Keratinocyte (primary cell): ENCODE results near the gene OR2AK2. TPM values are rescaled to one million over a fixed set of nuclear protein-coding genes. Genes with fewer than 3 reads are reported as not detected.

Experiments used
- DNase-seq: peaks from one replicate; pipeline ENCODE4 v3.0.0-alpha.2; 2011; ENCODE audit warnings: low read depth, missing footprints, low spot score
- FAIRE-seq: peaks from 2 replicates; lab custom pipeline; 2011; peaks lifted over from hg19 to GRCh38; lab: Jason Lieb, UNC
- H2AFZ ChIP-seq: 2 replicates; pipeline ENCODE4 v1.6.0; 2012; ENCODE audit warnings: low read length, control low read depth, inconsistent platforms; ENCODE audit not compliant: control insufficient read depth
- H3K27ac ChIP-seq: 2 replicates; pipeline ENCODE4 v1.5.1; 2011; ENCODE audit warnings: low read length; ENCODE audit not compliant: control insufficient read depth, insufficient read depth
- H3K27me3 ChIP-seq: 3 replicates; pipeline ENCODE4 v1.6.0; 2011; ENCODE audit warnings: low read length; ENCODE audit not compliant: control insufficient read depth, insufficient read depth; ENCODE audit errors: extremely low read depth
- H3K36me3 ChIP-seq, 2 experiments: 2 replicates in 1 of 2; 3 replicates in 1 of 2; pipeline ENCODE4 v1.5.1; 2011; ENCODE audit warnings: low read length in 2 of 2, mild to moderate bottlenecking in 1 of 2; ENCODE audit not compliant: control insufficient read depth in 2 of 2, insufficient read depth in 2 of 2; ENCODE audit errors: extremely low read depth in 1 of 2
- H3K4me1 ChIP-seq: 3 replicates; pipeline ENCODE4 v1.5.1; 2011; ENCODE audit warnings: low read length; ENCODE audit not compliant: control insufficient read depth, insufficient read depth; ENCODE audit errors: extremely low read depth
- H3K4me2 ChIP-seq: 3 replicates; pipeline ENCODE4 v1.6.0; 2011; ENCODE audit warnings: low read depth, low read length; ENCODE audit not compliant: control insufficient read depth, insufficient read depth; ENCODE audit errors: extremely low read depth
- H3K4me3 ChIP-seq, 3 experiments: fragments of 200-600 bp in 1 of 3; sonication (generic) in 1 of 3; 2 replicates in 2 of 3; 3 replicates in 1 of 3; pipeline ENCODE4 v1.5.1; 2011 to 2016; ENCODE audit warnings: low read length in 3 of 3, mild to moderate bottlenecking in 3 of 3, control low read depth in 2 of 3, inconsistent platforms in 1 of 3, low read depth in 1 of 3, mixed read lengths in 1 of 3, mixed run types in 1 of 3, moderate library complexity in 1 of 3; ENCODE audit not compliant: control insufficient read depth in 2 of 3, insufficient read depth in 2 of 3; ENCODE audit errors: extremely low read depth in 1 of 3
- H3K79me2 ChIP-seq: 2 replicates; pipeline ENCODE4 v1.6.0; 2012; ENCODE audit warnings: low read length; ENCODE audit not compliant: control insufficient read depth, insufficient read depth
- H3K9ac ChIP-seq: 3 replicates; pipeline ENCODE4 v1.6.0; 2011; ENCODE audit warnings: low read length; ENCODE audit not compliant: control insufficient read depth, insufficient read depth; ENCODE audit errors: extremely low read depth
- H3K9me1 ChIP-seq: 3 replicates; pipeline ENCODE4 v1.6.0; 2011; ENCODE audit warnings: low read length; ENCODE audit not compliant: control insufficient read depth, insufficient read depth; ENCODE audit errors: extremely low read depth
- H3K9me3 ChIP-seq: 2 replicates; pipeline ENCODE4 v1.5.1; 2012; ENCODE audit warnings: low read depth, low read length; ENCODE audit not compliant: control insufficient read depth
- H4K20me1 ChIP-seq: 3 replicates; pipeline ENCODE4 v1.6.0; 2011; ENCODE audit warnings: low read length; ENCODE audit not compliant: control insufficient read depth, insufficient read depth; ENCODE audit errors: extremely low read depth
- CTCF ChIP-seq, 3 experiments: IDR thresholded peaks in 1 of 3; conservative IDR thresholded peaks in 1 of 3; optimal IDR thresholded peaks in 1 of 3; 2 replicates in 2 of 3; 3 replicates in 1 of 3; pipeline versions ENCODE3 to v1.5.1; 2011; ENCODE audit warnings: low read length in 3 of 3, mild to moderate bottlenecking in 3 of 3, moderate library complexity in 2 of 3, control low read depth in 1 of 3, inconsistent platforms in 1 of 3; ENCODE audit not compliant: insufficient read depth in 2 of 3; ENCODE audit errors: extremely low read depth in 1 of 3
- EZH2 ChIP-seq: IDR thresholded peaks from one replicate; pipeline ENCODE4 v1.6.1; 2012; ENCODE audit warnings: inconsistent platforms, mild to moderate bottlenecking, low read length, moderate library complexity
- dilution Hi-C: fragments of 300-500 bp; cut with MboI; formaldehyde crosslinking; loops from one replicate; pipeline ENCODE4 v1.7.0; 2020; ENCODE audit warnings: low sequenced_read_pairs; ENCODE audit not compliant: extremely low pct_ligation_motif_present
- polyA minus RNA-seq, 3 experiments: library from RNA; depleted of rRNA, polyadenylated mRNA; stranded (reverse); fragments of >200 nt; gene quantifications; 1 replicate in 1 of 3; 2 replicates in 1 of 3; 3 replicates in 1 of 3; pipeline ENCODE4 v1.2.3, GENCODE V29; 2011
- polyA plus RNA-seq, 5 experiments: library from polyadenylated mRNA; depleted of rRNA in 3 of 5; stranded (reverse) in 3 of 5; stranded (forward) in 1 of 5; unstranded in 1 of 5; fragments of >200 nt; gene quantifications; 1 replicate in 1 of 5; 2 replicates in 3 of 5; 3 replicates in 1 of 5; pipeline versions ENCODE4 v1.2.1 to v1.2.3, GENCODE V29; 2011 to 2012; ENCODE audit warnings: missing spikeins in 2 of 5, low read depth in 1 of 5, low replicate concordance in 1 of 5

OR2AK2 gene
- polyA plus RNA-seq (not detected in 3 replicates), polyA minus RNA-seq (not detected in 3 replicates)
- not detected for polyA plus RNA-seq (2011; ENCODE audit: low read depth)
- polyA plus RNA-seq (2011; cell fraction: cytosol; rRNA removed) = not detected in 2 replicates
- 0.25 TPM in 1 of 2 replicates, not detected in the other for polyA plus RNA-seq (2011; cell fraction: nucleus; rRNA removed)
- polyA plus RNA-seq (2012; ENCODE audit: low replicate concordance) = not detected in 2 replicates
- polyA minus RNA-seq (2011; cell fraction: cytosol; rRNA and poly(A)+ RNA removed) = not detected
- polyA minus RNA-seq (2011; cell fraction: nucleus; rRNA and poly(A)+ RNA removed) = not detected in 2 replicates

GRCh38 chr1:247964933-247965332 is at the start of gene OR2AK2:
Gene OR2AK2, plus strand, starts transcription at chr1:247965233. Its CDS starts 144 bp downstream, at chr1:247965377.
- Histone ChIP-seq H3K9me1 (no peaks in the 10 kb centered on the region), H3K4me3 (no peak within 1 kb of the TSS), H3K27me3 (no peaks in the 10 kb centered on the region), H3K79me2 (no peaks in the 10 kb centered on the region), H2AFZ (no peak within 1 kb of the TSS), H3K27ac (no peak within 1 kb of the TSS), H4K20me1 (no peaks in the 10 kb centered on the region), H3K36me3 (no peaks in the 10 kb centered on the region), H3K9me3 (no peaks in the 10 kb centered on the region), H3K4me1 (peaks cover 5% of the 10 kb centered on the region), H3K9ac (no peak within 1 kb of the TSS), H3K4me2 (no peak within 1 kb of the TSS)
- FAIRE-seq (no peak), DNase-seq (no peak)
- dilution Hi-C loops = no loop called here
- TF ChIP-seq EZH2 (no peak), CTCF (optimal IDR thresholded peaks at IDR 0.05 in 1 of 3, IDR thresholded peaks at IDR 0.05 in 1 of 3, conservative IDR thresholded peaks at IDR 0.05 in 1 of 3; ENCODE audit: extremely low read depth in 1 of 3, insufficient read depth in 2 of 3, low read length in 3 of 3) (no peak)

- TF ChIP-seq EZH2 = no peak
- TF ChIP-seq CTCF (optimal IDR thresholded peaks at IDR 0.05 in 1 of 3, IDR thresholded peaks at IDR 0.05 in 1 of 3, conservative IDR thresholded peaks at IDR 0.05 in 1 of 3; ENCODE audit: extremely low read depth in 1 of 3, insufficient read depth in 2 of 3, low read length in 3 of 3) = no peak
- FAIRE-seq (no peak), DNase-seq (no peak)
- H3K36me3 ChIP-seq = no peaks in the 10 kb centered on the region
- H3K9me1 ChIP-seq = no peaks in the 10 kb centered on the region
- no peak within 1 kb of the TSS for H3K4me3 ChIP-seq
- no peak within 1 kb of the TSS for H3K27ac ChIP-seq
- no peak within 1 kb of the TSS for H2AFZ ChIP-seq
- dilution Hi-C loops = no loop called here
- H3K79me2 ChIP-seq = no peaks in the 10 kb centered on the region
- no peaks in the 10 kb centered on the region for H3K9me3 ChIP-seq
- no peaks in the 10 kb centered on the region for H4K20me1 ChIP-seq
- no peaks in the 10 kb centered on the region for H3K27me3 ChIP-seq
- no peak within 1 kb of the TSS for H3K4me2 ChIP-seq
- no peaks in the 10 kb centered on the region for H3K4me1 ChIP-seq
- H3K9ac ChIP-seq = no peak within 1 kb of the TSS
Measured at GRCh38 chr1:247919952-247920351, 45.1 kb upstream of the OR2AK2 start, which contains the start of gene OR2T8. Gene OR2T8, plus strand, starts transcription at chr1:247920252. Its CDS starts 766 bp downstream, at chr1:247921018.
